Measurements from ENCODE around the gene MYOM3.

MYOM3 gene

DNA sequence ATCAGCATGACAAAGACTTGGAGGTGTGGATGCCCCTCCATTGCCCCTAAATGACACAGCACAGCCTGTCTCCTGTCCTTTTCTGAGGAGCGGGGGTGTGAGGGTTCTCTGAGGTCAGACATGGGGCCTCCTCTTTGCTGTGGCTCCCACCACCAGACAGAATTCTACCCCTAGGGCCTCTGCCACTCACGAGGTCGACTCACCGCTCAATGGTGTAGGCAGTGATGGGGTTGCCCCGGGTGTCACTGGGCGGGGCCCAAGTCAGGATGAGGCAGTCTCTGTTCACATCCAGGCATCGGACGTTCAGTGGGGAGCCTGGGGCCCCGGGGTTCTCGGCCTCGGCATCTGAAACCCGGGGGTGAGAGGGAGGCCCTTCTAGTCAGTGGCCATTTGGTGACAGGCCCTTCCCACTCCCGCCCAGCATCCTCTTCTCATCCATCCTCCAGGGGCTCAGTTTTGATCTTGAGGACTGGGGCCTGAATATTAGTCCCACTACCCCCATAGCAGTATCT, 19.9 kb downstream of the MYOM3 start:
- TF ChIP-seq, protein P1, sequence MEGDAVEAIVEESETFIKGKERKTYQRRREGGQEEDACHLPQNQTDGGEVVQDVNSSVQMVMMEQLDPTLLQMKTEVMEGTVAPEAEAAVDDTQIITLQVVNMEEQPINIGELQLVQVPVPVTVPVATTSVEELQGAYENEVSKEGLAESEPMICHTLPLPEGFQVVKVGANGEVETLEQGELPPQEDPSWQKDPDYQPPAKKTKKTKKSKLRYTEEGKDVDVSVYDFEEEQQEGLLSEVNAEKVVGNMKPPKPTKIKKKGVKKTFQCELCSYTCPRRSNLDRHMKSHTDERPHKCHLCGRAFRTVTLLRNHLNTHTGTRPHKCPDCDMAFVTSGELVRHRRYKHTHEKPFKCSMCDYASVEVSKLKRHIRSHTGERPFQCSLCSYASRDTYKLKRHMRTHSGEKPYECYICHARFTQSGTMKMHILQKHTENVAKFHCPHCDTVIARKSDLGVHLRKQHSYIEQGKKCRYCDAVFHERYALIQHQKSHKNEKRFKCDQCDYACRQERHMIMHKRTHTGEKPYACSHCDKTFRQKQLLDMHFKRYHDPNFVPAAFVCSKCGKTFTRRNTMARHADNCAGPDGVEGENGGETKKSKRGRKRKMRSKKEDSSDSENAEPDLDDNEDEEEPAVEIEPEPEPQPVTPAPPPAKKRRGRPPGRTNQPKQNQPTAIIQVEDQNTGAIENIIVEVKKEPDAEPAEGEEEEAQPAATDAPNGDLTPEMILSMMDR (conservative IDR thresholded peaks at IDR 0.05; ENCODE audit: low read depth, low read length) = no peak
- H3K4me3 ChIP-seq (ENCODE audit: low read depth, low read length) = no peak overlapping the region
- DNase-seq (ENCODE audit: low read depth) = no peak

DNA sequence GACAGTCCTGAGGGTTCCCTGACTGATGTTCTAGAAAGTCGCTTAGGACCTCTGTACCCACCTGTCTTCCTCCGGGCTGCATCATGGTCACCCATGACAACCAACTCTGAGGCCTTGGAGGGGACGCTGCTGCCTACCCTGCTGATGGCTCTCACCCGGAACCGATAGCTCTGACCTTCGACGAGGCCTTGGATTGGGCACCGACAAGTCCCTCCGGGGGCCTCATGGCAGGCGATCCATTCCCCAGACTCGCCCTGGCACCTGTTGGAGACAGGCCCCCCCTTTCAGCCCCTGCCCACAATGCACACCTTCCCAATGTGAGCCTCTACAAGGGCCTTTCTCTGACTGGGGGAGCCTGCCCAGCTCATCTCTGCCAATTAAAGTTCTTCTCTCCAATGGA, 21.2 kb downstream of the MYOM3 start:
- no peak overlapping the region for H3K4me3 ChIP-seq (ENCODE audit: low read depth, low read length)
- DNase-seq (ENCODE audit: low read depth) = no peak
- TF ChIP-seq, protein P1 (conservative IDR thresholded peaks at IDR 0.05; ENCODE audit: low read depth, low read length) = no peak

DNA sequence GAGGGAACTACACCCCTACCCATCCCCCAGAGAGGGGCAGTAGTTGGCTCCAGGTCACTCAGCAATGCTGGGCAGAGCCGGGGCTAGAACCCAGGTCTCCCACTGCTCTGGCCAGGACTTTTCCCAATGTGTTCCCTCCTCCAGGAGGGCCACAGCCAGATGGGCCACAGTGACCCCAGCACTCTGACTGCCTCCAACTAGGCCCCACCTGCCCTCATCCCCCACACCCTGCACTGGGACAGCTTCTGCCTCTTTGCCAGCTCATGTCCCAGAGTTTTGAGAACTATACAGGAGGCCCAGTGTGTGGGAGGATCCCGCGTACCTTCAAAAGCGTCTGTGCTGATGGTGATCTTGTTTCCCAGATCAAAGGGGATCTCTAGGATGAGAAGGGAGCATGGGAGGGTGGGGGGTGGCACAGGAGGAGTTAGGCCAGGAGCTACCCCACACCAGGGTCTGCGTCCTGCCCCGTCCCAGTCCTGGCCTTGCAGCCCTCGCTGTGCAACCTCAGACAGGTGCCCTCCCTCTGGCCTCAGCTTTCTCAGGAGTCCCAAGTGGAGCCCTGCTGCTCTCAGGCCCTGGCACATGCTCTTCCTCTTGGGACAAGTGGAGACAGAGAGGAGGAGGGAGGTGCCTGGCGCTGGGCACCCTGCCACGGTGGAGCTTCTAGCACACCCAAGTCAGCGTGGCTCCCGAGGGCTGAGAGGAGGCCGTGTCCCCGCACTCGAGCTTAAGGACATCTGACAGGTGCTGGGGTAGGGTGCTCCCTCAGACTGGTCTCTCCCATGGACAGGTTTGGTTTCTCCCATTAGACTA, 22.0 kb downstream of the MYOM3 start:
- TF ChIP-seq, protein P1 (conservative IDR thresholded peaks at IDR 0.05; ENCODE audit: low read depth, low read length) = no peak
- no peak overlapping the region for H3K4me3 ChIP-seq (ENCODE audit: low read depth, low read length)
- no peak for DNase-seq (ENCODE audit: low read depth)

DNA sequence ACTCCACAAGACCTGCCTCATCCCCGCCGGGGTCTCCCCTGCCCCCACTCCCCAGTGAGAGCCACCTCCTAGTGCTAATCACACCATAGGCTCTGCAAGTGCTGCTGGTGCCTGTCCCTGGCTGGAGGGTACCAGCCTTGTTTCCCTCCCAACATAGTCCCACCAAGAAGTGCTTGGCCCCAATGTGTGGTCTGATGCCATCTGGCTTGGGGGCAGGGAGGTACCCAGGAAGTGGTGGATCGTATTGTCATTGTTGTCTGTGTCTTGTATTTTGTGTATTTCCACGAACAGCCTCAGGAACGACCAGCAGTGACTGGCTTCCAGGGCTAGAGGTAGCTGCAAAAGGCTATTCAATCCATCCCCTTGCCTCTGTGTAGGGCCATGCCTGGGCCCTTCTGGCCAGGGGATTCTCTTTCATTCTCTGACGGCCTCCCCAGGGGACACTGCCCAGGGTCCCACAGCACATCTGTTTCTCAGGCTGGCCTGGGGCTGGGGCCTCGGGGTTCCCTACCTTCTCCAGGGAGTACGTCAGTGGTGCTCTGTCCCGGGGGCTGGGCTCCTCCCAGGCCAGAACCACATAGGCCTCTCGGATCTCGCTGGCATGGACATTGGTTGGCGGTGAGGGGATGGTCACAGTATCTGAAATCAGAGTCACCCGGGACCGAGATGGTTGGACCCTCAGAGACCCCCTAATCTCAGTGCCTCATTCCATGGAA, 22.8 kb downstream of the MYOM3 start:
- no peak for DNase-seq (ENCODE audit: low read depth)
- no peak overlapping the region for H3K4me3 ChIP-seq (ENCODE audit: low read depth, low read length)
- TF ChIP-seq, protein P1 (conservative IDR thresholded peaks at IDR 0.05; ENCODE audit: low read depth, low read length) = no peak

DNA sequence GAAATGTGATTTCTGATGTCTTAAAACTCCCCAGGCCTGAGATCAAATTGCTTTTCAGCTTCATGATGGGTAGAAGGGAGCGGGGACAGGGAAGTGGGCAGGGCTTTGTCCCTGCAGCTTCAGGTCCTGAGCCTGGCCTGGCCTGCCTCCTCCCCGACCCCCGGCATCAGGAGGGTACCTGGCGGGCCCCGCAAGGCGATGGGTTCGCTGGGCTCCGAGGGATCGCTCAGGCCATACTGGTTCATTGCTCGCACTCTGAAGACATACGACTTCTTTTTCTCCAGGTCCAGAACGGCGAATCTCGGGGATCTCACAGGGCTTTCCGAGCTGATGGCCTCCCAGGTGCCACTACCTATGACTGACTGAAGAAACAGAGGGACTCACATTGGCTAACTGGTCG, 25.5 kb downstream of the MYOM3 start:
- H3K4me3 ChIP-seq (ENCODE audit: low read depth, low read length) = no peak overlapping the region
- TF ChIP-seq, protein P1 (conservative IDR thresholded peaks at IDR 0.05; ENCODE audit: low read depth, low read length) = no peak
- DNase-seq (ENCODE audit: low read depth) = no peak

DNA sequence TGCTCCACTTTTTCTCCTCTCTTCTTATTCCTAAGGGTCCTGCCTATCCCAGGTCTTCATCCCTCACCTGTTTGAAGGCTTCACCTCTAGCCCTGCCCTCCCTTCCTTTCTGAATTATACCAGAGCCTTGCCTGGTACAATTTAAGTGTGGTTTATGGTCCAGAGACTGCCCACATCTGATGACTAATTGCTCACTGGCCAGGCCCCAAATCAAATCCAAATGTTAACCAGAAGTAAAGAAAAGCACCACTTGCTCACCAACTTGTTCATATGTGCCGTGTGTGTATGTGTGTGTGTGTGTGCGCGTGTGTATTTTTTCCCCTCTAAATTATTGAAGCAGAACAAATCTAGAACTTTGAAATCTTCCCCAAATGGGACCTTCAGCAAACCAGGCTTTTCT, 26.4 kb downstream of the MYOM3 start:
- no peak overlapping the region for H3K4me3 ChIP-seq (ENCODE audit: low read depth, low read length)
- DNase-seq (ENCODE audit: low read depth) = no peak
- TF ChIP-seq, protein P1 (conservative IDR thresholded peaks at IDR 0.05; ENCODE audit: low read depth, low read length) = no peak
